DMS79 treated with DMSO at 0.1 percent for 48 hours (cell line): ENCODE data around the gene LCP1.

ENCODE experiments used
- DNase-seq: peaks from one replicate; lab custom pipeline; 2025; lab: John Stamatoyannopoulos, UW

Gene LCP1

GRCh38 chr13:46158983-46159382 lies 23.0 kb downstream of the LCP1 start:
- DNase-seq, result no peak

DNA sequence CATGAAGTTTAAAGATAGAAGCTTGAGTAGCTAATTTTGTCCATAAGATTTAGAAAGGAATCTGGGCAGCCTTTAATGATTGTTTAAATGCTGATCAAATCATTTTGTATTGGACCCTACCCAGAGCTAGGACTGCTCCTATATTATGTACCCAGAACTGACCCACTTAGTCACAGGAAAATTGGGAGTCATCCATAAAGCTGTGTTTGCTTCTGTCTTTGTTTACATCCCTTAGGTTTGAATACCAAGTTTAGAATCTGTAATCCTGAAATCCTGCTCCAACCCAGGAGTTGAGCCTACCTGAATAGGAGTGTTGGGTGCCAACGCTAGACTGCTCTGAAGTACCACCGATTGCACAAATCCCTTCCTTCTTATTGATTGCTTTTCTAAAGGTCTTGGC lies 23.8 kb downstream of the LCP1 start:
- DNase-seq, result no peak

GRCh38 chr13:46154136-46154801 lies 27.7 kb downstream of the LCP1 start:
- peak; percentile 78 for DNase-seq

GRCh38 chr13:46152627-46153328 lies 29.2 kb downstream of the LCP1 start:
- no peak for DNase-seq

- no peak for DNase-seq
Observed at GRCh38 chr13:46150134-46150693, 31.8 kb downstream of the LCP1 start.

DNA sequence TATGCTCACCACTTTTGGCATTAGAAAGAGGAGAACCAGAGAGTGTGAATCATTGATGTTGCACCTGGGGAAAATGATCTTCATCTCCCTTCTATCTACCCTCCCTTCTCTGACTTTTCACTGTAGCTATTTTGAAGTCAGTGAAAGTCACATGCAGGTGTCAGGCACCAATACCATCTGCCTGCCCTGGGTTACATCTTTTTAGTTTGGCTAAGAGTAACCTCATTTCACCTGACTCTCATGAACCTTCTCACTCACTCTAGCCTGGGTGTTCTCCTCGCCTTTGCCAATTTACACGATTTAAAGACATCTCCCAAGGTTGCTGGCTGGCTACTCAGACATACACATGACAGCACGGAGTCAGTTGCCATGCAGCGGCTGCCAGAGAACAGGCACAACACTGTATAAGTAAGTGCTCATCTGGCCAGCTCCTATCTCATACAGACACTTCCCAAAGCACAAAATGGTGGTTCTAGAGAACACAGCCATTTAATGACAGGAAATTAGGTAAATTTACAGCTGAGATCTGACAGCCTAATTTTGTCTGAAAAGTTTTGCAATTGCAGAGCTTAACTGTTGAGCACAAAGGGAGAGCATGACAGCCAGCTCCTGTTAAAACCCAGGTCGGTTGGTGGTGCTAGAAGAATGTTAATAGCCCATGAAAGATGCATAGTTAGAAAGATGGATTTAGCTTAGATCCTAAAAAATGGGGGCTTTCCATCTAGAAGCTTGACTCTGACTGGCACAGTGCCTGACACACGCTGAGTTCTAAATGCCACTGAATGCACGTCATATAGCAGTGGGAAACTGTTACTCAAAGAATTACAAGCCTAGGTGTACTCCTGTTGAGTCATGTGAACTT lies 32.5 kb downstream of the LCP1 start:
- no peak for DNase-seq

- no peak for DNase-seq
Observed at GRCh38 chr13:46146898-46147297, 35.1 kb downstream of the LCP1 start.

DNA sequence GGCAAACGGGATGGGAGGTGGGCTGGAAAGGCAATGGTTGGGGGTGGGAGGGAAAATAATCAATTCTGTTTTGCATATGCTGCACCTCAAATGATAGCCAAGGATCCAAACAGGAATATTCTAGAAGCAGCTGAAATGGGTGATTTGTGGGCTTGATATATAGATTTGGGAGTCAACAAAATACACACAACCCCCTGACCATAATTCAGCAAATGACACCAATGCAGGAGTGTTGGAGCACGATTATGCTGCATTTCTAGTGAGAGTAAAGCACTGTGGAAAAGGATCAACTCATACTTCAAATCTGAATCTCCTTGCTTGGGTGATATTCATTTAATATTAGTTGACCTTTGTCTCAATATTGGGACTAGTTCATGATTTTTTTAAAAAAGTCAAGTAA lies 36.0 kb downstream of the LCP1 start:
- DNase-seq, result no peak

GRCh38 chr13:46145135-46145534 lies 36.8 kb downstream of the LCP1 start:
- no peak for DNase-seq

GRCh38 chr13:46143184-46143701 lies 38.7 kb downstream of the LCP1 start:
- peak; percentile 87 for DNase-seq

GRCh38 chr13:46142776-46143175 lies 39.2 kb downstream of the LCP1 start:
- DNase-seq, result peak; percentile 68

DNA sequence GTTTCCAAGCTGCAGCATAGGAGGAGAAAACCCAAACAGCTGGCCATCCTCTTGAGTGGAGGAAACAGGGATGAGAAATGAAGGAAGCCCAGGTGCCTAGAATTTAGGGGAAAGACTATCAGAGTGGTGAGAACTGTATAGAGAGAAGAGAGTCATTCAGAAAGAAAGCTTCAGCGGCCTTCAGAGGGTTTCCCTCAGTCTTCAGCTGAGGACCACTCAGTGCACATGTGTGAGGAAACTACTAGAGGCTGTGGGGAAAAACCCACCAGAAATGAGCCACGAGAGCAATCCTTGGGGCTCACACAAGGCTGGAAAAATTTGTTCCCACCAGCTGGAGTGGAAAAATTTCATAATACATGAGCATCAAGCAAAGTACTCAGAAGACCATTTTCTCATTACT lies 41.9 kb downstream of the LCP1 start:
- DNase-seq, result no peak

DNA sequence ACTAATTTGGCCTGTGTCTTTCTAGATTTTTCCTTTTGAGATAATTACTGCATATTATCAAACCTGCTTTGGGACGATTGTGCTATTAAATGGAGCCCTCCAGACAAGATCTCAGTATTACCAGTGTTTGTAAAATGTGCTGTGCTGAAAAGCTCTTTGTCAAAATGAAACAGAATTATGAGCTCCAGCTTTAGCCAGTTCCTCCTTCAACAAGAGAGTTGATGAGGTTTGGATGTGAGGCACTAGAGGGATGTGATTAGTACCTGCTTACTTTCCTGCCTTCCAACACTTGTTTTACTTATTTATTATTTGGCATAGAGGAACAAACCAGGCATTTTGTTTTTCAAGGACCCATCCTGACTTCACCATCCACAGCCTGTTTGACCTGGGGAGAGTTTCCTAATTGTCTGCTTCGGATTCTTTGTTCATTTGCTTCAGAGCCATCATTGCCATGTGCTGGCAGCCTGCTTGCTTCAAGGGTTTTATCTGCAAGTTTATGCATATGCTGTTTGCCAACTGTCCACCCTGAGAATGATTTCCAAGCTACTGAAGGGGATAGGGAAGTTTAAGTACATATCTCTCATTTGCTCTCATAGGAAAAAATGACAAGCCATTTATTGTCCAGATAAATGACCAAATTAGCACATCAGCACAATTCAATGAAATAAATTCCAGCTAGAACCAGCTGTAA lies 44.2 kb downstream of the LCP1 start:
- peak; percentile 45 for DNase-seq

- DNase-seq, result no peak
Observed at GRCh38 chr13:46136688-46137087, 45.3 kb downstream of the LCP1 start.

DNA sequence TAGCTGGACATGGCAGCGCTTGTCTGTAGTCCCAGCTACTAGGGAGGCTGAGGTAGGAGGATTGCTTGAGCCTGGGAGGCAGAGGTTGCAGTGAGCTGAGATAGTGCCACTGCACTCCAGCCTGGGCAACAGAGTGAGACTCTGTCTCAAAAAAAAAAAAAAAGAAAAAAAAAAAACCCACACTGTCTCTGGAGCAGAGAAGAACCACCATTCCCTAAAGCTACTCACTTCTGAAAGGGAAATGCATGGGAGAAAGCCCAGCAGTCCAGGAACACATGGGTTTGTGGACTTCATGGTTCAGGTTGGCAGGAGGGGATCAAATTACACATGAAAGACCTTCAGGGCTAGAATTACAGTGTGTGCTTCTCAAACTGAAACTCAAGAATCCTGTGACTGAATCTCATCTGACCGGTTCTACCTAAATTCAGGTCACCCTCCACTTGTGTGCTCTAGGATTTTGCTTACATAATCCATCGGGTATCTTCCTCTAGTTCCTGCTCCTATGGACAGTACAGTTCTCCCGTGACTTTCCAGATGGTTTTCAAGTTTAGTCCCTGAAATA lies 46.9 kb downstream of the LCP1 start:
- peak; percentile 85 for DNase-seq

GRCh38 chr13:46134494-46134893 lies 47.5 kb downstream of the LCP1 start:
- no peak for DNase-seq

DNA sequence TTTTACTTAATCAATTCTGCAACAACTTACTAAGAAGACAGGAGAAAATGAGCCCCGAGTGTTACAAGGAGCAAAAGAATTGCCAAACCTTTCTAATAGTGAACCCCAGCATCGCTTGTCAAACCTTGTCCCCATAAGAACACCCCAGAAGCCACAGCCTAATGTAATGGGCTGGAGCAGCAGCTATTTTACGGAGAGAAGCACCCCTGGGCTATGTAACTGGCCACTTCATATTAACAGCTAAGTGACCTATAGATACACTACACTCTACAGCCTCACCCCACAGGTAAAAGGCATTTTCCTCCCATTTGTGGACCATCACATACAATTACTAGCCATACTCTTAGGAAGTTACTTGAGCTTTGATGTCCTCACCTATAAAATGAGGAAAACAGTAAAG lies 49.9 kb downstream of the LCP1 start:
- DNase-seq, result no peak

DNA sequence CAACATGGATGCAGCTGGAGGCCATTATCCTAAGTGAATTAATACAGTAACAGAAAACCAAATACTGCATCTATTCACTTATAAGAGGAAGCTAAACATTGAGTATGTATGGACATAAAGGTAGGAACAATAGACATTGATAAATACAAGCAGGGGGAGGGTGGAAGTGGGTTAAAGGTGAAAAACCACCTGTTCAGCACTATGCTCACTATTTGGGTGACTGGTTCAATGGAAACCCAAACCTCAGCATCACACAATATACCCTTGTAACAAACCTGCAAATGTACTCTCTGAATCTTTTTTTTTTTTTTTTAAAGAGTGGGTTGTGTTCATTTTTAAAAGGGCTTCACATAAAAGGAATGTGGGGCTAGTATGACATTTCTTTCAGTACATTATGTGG lies 50.3 kb downstream of the LCP1 start:
- DNase-seq, result no peak

DNA sequence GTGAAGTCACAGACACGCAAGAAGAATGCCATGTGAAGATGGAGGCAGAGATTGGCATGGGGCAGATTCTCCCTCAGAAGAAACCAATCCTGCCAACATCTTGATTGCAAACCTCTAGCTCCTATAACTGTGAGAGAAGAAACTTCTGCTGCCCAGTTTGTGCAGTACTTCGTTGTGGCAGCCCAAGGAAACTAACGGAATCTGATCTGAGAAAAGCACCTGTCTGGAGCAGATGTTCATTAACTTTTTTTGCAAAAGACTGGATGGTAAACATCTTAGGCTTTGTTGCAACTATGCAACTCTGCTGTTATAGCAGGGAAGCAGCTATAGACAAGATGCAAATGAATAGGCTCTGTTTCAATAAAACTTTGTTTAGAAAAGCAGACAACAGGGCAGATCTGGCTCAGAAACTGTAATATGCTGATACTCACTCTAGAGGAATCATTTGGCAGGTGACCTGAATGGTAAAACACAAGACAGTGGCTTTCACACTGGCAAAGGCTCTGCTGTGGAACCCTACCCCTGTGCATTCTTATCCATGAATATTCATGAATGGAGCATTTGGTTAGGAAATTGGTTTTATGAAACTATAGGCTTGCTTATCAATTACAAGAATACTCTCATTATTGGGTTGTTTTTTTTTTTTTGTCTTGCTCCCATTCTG lies 51.9 kb downstream of the LCP1 start:
- no peak for DNase-seq

- no peak for DNase-seq
Observed at GRCh38 chr13:46129124-46129523, 52.9 kb downstream of the LCP1 start.
